Measurements from ENCODE around the gene SLC35D2.
"Not testable (repeated sequence)": the region's sequence is repeated elsewhere in the genome, so short reads cannot be mapped to it uniquely, and the experiment has no call there.

Gene SLC35D2

GRCh38 chr9:96327694-96328352 lies 55.7 kb downstream of the SLC35D2 start:
- H3K36me3 ChIP-seq (ENCODE audit: insufficient read depth, low read length) = no peaks in the 10 kb centered on the region
- H3K4me3 ChIP-seq (ENCODE audit: low read depth in 1 of 2, low read length in 2 of 2) = no peak overlapping the region
- no peak overlapping the region for H3K27ac ChIP-seq (ENCODE audit: low read length)
- H3K4me2 ChIP-seq (ENCODE audit: insufficient read depth, low read length) = no peak overlapping the region
- peak; percentile 77 for TF ChIP-seq CTCF (IDR thresholded peaks at IDR 0.05; ENCODE audit: borderline replicate concordance, extremely low read depth, low read length, poor library complexity, severe bottlenecking)
- TF ChIP-seq EZH2 (IDR thresholded peaks at IDR 0.05; ENCODE audit: borderline replicate concordance, low read depth, low read length, severe bottlenecking) = no peak
- no peaks in the 10 kb centered on the region for H3K79me2 ChIP-seq (ENCODE audit: insufficient read depth, low read length)
- no peaks in the 10 kb centered on the region for H4K20me1 ChIP-seq (ENCODE audit: insufficient read depth, low read length)
- no peaks in the 10 kb centered on the region for H3K4me1 ChIP-seq (ENCODE audit: insufficient read depth, low read length)
- no peak overlapping the region for H2AFZ ChIP-seq (ENCODE audit: low read depth, low read length)
- no peaks in the 10 kb centered on the region for H3K27me3 ChIP-seq (ENCODE audit: insufficient read depth, low read length, poor library complexity)
- ATAC-seq (ENCODE audit: insufficient read depth, low read depth) (peak; percentile 64; the same call in 2 of the 3 replicates), DNase-seq (peak; percentile 33)
- no peaks in the 10 kb centered on the region for H3K9me3 ChIP-seq (ENCODE audit: insufficient read depth, low read length, severe bottlenecking)
- H3K9ac ChIP-seq (ENCODE audit: low read depth, low read length) = no peak overlapping the region

- TF ChIP-seq CTCF (IDR thresholded peaks at IDR 0.05; ENCODE audit: borderline replicate concordance, extremely low read depth, low read length, poor library complexity, severe bottlenecking) (no peak), EZH2 (IDR thresholded peaks at IDR 0.05; ENCODE audit: borderline replicate concordance, low read depth, low read length, severe bottlenecking) (no peak)
- Histone ChIP-seq H3K36me3 (ENCODE audit: insufficient read depth, low read length) (no peaks in the 10 kb centered on the region), H3K27me3 (ENCODE audit: insufficient read depth, low read length, poor library complexity) (no peaks in the 10 kb centered on the region), H3K79me2 (ENCODE audit: insufficient read depth, low read length) (no peaks in the 10 kb centered on the region), H3K9me3 (ENCODE audit: insufficient read depth, low read length, severe bottlenecking) (no peaks in the 10 kb centered on the region), H3K4me3 (ENCODE audit: low read depth in 1 of 2, low read length in 2 of 2) (no peak overlapping the region), H3K9ac (ENCODE audit: low read depth, low read length) (no peak overlapping the region), H4K20me1 (ENCODE audit: insufficient read depth, low read length) (no peaks in the 10 kb centered on the region), H3K4me1 (ENCODE audit: insufficient read depth, low read length) (no peaks in the 10 kb centered on the region), H2AFZ (ENCODE audit: low read depth, low read length) (no peak overlapping the region), H3K4me2 (ENCODE audit: insufficient read depth, low read length) (no peak overlapping the region), H3K27ac (ENCODE audit: low read length) (no peak overlapping the region)
- no peak for ATAC-seq (ENCODE audit: insufficient read depth, low read depth)
- DNase-seq = no peak
Measured at GRCh38 chr9:96323169-96323568, 60.3 kb downstream of the SLC35D2 start.

- H3K9ac ChIP-seq (ENCODE audit: low read depth, low read length); H3K4me1 ChIP-seq (ENCODE audit: insufficient read depth, low read length); H3K36me3 ChIP-seq (ENCODE audit: insufficient read depth, low read length); H3K27me3 ChIP-seq (ENCODE audit: insufficient read depth, low read length, poor library complexity); H3K9me3 ChIP-seq (ENCODE audit: insufficient read depth, low read length, severe bottlenecking); H4K20me1 ChIP-seq (ENCODE audit: insufficient read depth, low read length); H3K4me3 ChIP-seq (ENCODE audit: low read depth in 1 of 2, low read length in 2 of 2); H3K79me2 ChIP-seq (ENCODE audit: insufficient read depth, low read length); DNase-seq; H2AFZ ChIP-seq (ENCODE audit: low read depth, low read length); H3K4me2 ChIP-seq (ENCODE audit: insufficient read depth, low read length); ATAC-seq (ENCODE audit: insufficient read depth, low read depth); H3K27ac ChIP-seq (ENCODE audit: low read length): not testable (repeated sequence)
Measured at GRCh38 chr9:96322736-96323135, 60.8 kb downstream of the SLC35D2 start.

- ATAC-seq (ENCODE audit: insufficient read depth, low read depth); DNase-seq; H3K4me2 ChIP-seq (ENCODE audit: insufficient read depth, low read length); H3K27ac ChIP-seq (ENCODE audit: low read length); H3K27me3 ChIP-seq (ENCODE audit: insufficient read depth, low read length, poor library complexity); H2AFZ ChIP-seq (ENCODE audit: low read depth, low read length); H3K4me1 ChIP-seq (ENCODE audit: insufficient read depth, low read length); H3K4me3 ChIP-seq (ENCODE audit: low read depth in 1 of 2, low read length in 2 of 2); H3K36me3 ChIP-seq (ENCODE audit: insufficient read depth, low read length); H3K79me2 ChIP-seq (ENCODE audit: insufficient read depth, low read length); H3K9me3 ChIP-seq (ENCODE audit: insufficient read depth, low read length, severe bottlenecking); H3K9ac ChIP-seq (ENCODE audit: low read depth, low read length); H4K20me1 ChIP-seq (ENCODE audit: insufficient read depth, low read length): not testable (repeated sequence)
Measured at GRCh38 chr9:96322210-96322609, 61.3 kb downstream of the SLC35D2 start.

All from DND-41 (cell line).